ENCODE measurements around the gene GREM1.

DNA sequence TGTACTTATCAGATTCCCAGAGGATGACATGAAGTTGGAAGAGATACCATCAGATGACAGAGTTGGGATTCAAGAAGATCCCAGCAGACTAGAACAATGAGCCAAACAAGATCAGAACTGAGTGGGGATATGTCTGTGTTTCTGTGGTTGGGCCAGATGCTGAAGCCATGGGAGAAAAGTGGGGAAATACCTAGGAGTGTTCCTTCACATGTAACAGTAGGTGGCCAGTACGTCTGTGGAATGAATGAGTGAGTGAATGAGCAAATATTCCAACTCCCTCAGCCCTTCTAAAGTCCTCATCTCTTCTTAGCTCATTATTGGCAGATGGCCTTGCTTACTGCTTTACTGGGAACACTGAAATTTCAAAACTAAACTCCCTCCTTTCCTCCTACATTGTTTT is 32.2 kb upstream of the GREM1 start:
- no peak for TF ChIP-seq POLR2A (IDR thresholded peaks at IDR 0.05; ENCODE audit: low read depth, low read length)
- no peak for TF ChIP-seq POLR2AphosphoS5 (IDR thresholded peaks at IDR 0.05; ENCODE audit: low read depth, low read length)
